ENCODE measurements around the gene ELAC2. TPM values are rescaled to one million over a fixed set of nuclear protein-coding genes. Genes with fewer than 3 reads are reported as not detected.

The ELAC2 gene
- total and polyA plus RNA-seq, 2 of the 8 experiments (the other 6 are each of a cell fraction or from before 2014, with no cell fraction given) = 91.6 to 127 TPM

DNA sequence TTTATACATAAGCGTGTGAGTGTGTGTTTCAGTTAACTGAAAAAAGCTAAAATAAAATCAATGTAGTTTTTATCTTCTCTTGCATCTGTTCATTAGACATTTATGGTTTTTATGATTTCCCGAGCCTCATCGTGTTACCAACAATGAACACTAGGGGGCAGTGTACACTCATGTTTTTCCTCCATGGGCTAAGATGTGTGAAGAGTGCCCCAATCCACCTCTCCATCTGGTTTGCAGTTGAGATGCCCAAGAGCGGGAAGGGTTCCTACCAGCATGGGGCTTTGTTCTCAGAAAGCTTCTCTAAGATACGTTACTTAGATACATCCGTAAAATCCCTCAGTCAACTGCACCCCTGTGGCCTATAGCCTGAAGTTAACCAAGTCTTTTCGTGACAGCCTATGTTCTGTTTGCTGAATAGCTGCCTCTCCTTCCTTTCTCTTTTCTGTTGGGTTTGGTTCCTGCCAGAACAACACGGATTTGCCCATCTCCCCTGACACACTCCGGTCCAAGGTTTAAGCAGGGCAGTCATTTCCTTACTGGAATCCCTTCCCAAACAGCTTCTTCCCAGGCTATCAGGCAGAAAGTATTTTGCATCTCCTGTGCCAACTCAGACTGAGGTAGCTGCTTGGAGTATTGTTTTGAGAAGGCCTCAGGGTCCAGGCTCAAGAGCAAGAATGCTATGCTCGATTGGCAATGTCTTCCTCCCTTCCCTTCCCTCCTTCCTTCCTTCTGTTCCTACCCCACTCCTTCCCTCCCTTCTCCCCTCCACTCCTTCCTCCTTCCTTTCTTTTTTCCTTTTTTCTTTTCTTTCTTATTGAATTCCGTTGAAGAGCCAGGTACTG, 12.9 kb upstream of the ELAC2 start (continued):
- no peak for TF ChIP-seq CREB1 (IDR thresholded peaks at IDR 0.05)
- no peak for TF ChIP-seq ZNF274 (IDR thresholded peaks at IDR 0.05; ENCODE audit: borderline replicate concordance, extremely low read depth, low read length)
- no peak for TF ChIP-seq RNF2 (IDR thresholded peaks at IDR 0.05; ENCODE audit: borderline replicate concordance, low read depth, low read length, missing control alignments, poor library complexity, severe bottlenecking)
- TF ChIP-seq SP1 (IDR thresholded peaks at IDR 0.05; ENCODE audit: low read depth, low read length) = no peak
- TF ChIP-seq MAX (IDR thresholded peaks at IDR 0.05) = peak; percentile 54; the same call in 1 of the 2 replicates

Data from H1 (cell line).